HG03159 (cell line): ENCODE measurements around the gene CASD1.
A peak's percentile ranks its signal among the peaks of the same experiment; 100 is the strongest.

Source experiments
- ATAC-seq: cut with Tn5 transposase; IDR thresholded peaks from one replicate; pipeline ENCODE4 v1.9.1; 2021; ENCODE audit warnings: mild to moderate bottlenecking, moderate library complexity; ENCODE audit not compliant: unreplicated experiment

The CASD1 gene

GRCh38 chr7:94512735-94513564 is 3.3 kb downstream of the CASD1 start:
- ATAC-seq, result no peak

DNA sequence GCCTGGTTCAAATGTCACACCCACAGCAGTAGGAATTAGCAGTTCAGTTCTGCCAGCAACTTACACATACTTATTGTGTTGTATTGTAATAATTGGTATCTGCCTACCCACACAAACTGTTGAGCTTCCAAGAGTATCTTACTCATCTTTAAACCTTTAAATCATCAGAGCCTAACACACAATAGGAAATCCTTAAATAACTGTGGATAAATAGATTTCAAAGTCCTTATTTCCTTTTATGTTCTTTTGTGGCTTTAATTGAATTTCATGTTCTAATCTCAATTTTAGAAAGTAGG is 3.9 kb downstream of the CASD1 start:
- no peak for ATAC-seq

DNA sequence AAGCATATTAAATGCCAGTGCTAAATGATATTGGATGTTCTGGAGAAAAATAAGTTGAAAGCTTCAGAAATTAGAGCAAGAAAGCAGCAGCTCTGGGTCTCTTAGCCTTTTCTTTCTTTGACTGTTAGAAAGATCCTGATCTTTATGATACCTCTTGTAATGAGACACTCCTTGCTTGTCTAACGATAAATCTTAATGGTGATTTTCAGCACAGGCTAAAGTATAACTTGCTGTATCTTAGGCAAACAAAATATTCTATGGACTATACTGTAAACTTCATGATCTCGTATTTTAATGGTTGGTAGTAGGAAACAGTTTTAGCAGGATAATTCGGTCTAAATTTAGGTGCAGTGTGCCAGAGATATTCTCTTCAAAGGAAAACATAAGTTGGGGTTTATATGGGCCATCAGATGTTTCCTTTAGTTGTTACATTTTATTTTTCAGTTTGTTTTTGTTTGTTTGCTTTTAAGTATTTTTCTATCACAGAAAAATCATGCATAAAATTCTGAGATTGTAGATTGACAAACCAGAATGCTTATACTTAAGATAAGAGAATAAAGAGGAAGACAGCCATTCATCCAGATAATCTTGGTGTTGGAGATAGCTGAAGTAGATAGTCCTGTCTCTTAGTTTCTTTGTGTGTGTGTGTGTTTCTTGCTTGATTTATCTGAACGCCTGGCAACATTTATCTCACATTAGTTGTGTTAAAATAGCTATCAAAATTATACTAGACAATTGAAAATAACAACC is 4.7 kb downstream of the CASD1 start:
- ATAC-seq, result no peak

GRCh38 chr7:94514917-94515316 is 5.3 kb downstream of the CASD1 start:
- no peak for ATAC-seq

DNA sequence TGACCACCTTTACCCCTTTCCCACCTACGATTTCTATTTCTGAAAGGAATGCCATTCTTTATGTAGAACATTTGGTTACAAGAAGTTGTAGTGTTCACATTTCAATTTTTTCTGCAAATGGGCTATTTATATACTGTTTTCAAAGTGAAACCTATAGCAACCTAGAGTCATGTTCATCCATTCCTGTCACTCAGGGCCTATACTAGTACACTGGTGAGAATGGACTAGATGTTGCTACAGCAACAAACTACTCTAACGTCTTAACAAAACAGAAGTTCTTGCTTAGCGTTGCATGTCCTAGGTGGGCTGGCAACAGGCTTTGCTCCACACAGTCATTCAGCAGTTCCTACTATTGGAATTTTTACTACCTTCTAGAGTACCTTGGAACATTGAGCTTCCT is 16.3 kb downstream of the CASD1 start:
- ATAC-seq, result no peak

- ATAC-seq, result no peak
Observed at GRCh38 chr7:94529516-94529915, 19.9 kb downstream of the CASD1 start.

GRCh38 chr7:94530109-94530508 is 20.5 kb downstream of the CASD1 start:
- no peak for ATAC-seq

- ATAC-seq, result no peak
Observed at GRCh38 chr7:94532676-94533075, 23.1 kb downstream of the CASD1 start.

DNA sequence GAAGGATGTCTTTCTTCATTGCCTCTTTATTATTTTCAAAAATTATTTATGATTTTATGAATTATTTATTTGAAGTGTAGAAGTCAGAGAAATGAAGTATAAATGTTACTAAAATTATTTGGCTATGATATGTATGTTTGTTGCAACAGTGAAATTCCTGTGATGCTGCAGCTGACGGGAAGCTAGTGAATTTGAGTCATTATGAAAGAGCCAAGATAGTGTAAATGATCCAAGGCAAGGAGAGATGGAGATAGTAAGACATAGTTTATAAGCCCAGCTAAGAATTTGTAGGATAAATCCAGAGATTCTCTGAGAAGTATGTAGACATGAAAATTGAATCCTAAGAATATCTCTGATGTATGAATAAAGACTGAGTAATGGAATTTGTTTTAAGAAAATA is 30.8 kb downstream of the CASD1 start:
- no peak for ATAC-seq

DNA sequence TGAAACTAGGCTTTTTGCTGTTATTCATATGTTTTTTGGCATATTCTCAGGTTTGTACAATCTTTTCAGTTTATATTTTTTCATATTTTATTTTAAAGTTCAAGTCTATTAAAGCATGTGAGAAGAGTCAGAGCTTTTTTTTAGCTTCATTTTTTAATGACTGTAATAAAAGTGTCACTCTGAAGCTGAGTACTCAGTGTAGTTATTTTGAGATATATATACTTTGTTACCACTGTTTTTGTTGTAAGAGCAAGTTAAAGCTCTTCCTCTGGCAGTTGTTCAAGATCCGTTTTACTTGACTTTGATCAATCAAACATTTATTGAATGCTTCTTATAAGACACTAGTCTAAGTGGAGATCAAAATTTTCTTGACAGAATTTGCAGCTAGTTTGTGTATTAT is 37.5 kb downstream of the CASD1 start:
- no peak for ATAC-seq

GRCh38 chr7:94556028-94556427 is 46.4 kb downstream of the CASD1 start:
- peak; percentile 91 for ATAC-seq

DNA sequence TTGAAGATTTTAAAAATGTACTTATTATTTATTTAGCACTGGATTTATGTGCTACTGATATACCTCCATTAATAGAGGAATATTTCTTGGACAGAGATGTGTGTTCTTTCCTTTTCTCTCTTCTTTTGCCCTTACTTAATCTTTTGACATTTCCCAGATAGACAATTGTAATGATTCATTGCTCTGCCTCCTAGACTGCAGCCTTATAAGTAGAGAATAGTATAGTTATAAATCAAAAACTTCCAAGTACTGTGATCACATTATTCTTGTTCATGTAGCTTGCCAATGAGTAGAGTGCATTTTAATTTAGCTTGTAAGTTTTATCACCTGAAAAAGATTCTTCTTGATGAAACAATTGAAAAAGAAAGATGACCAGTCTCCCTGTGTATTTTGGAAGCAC is 47.6 kb downstream of the CASD1 start:
- ATAC-seq, result no peak

DNA sequence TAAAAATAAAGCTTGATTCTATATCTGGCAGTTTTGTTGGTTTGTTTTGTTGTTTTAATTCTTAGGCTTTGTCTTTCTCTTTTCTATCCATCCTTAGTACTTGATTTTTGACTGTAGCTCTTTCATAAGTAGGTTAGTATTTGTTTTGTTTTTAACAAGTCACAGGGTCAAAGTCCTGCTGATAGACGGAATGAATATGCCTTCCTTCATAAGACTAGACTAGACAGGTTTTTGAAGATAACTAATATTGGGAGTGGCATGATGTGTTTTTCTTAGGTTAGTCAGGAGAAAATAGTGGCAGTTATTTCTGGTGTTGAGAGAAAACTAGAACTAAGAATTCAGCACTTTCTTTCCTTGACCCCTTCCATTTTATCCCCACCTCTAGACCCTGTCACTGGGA is 50.4 kb downstream of the CASD1 start:
- ATAC-seq, result no peak

DNA sequence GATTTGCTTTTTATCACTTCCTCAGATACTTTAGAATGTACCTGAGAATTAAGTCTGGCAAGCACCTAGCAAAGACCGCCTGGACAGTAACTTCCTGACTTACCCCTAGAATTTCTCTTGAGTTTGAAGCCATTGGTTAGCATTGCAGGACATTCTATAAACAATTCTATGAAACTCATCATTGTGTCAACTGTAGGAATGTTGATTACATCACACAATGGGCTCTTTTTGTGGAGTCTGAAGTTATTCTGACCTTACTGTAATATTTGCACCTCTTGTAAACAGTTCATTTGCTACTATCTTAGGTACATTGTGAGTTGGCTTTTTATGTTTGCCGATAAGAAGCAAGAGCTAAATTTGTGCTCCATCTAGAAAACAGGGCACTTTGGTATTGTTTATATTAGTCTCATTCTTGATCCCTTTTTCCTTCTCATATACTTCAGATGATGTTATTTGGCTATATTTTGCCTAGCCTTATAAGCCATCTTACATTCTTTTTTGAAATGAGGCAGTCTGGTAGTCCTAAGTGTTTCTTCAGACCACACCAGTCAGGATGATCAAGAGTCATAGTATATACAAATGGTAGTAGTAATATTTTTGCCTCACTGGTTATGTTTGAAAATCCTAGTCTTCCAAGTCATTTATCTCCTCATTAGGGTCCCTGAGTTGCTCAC is 52.4 kb downstream of the CASD1 start:
- no peak for ATAC-seq

DNA sequence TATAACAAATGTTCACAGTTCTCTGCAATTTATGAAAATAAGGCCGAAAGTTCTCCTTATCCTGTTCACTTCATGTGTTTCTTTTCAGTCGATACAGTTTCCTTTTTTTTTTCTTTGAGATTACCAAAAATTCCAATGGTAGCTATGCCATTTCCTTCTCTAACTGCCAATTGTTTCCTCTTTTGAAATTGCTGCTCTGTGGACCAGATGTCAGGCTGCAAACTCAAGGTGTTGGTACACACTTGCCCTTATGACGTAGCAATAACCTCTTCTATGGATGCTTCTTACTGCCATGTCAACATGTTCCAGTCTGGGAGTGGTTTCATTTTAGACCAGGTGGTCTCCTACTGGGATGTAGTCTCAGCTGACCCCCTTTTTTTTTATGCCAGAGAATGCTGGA is 52.9 kb downstream of the CASD1 start:
- ATAC-seq, result no peak

GRCh38 chr7:94565247-94565894 is 55.8 kb downstream of the CASD1 start:
- no peak for ATAC-seq

GRCh38 chr7:94567396-94567795 is 57.8 kb downstream of the CASD1 start:
- no peak for ATAC-seq

DNA sequence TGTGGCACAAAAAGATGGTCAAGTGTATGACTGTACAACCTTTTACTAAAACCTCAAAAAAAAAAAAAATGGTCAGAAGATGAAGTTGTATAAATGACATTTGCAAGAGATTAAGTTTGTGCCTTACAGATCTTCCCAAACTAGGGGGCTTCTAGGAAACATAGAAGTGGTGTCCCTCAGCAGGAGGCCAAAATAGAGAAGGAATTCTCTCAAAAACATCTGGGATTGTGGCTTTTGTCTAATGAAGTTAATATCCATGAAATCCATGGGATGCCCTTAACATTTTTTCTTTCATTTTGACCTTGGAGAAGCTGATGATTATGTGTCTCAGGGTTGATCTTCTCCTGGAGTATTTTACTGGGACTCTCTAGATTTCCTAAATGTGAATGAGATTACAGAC is 62.2 kb downstream of the CASD1 start:
- ATAC-seq, result no peak

GRCh38 chr7:94575646-94576045 is 66.0 kb downstream of the CASD1 start:
- ATAC-seq, result no peak

GRCh38 chr7:94576316-94576715 is 66.7 kb downstream of the CASD1 start:
- ATAC-seq, result no peak

GRCh38 chr7:94577357-94577756 is 67.7 kb downstream of the CASD1 start:
- ATAC-seq, result no peak

DNA sequence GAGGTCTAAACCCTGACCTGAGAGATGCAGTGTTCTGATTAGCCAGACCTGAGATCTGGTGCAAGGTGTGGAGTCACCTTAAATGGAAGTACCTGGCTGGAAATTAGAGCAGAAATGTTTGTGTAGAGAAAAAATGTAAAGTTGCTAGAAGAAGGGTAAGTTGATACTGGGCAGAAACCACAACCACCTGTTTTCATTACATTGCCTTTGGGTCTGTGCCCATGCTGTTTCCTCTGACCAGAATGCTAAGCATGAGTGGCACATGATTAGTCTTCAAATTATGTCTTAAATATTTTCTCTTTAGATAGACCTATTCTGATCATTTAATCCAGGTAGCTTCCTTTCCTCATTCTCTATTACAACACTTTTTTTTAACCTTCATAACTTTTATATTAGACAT is 69.0 kb downstream of the CASD1 start:
- no peak for ATAC-seq
